Testis (tissue), 3 donors: ENCODE measurements around the gene PEPD. TPM values are rescaled to one million over a fixed set of nuclear protein-coding genes. Genes with fewer than 3 reads are reported as not detected.

Experiments used
- DNase-seq: peaks from one replicate; pipeline ENCODE4 v3.0.0-alpha.2; 2019
- H3K27ac ChIP-seq, 2 donors: fragments of 200-600 bp; sonication (generic); one replicate each; pipeline ENCODE4 v1.5.1; 2019
- H3K27me3 ChIP-seq: fragments of 200-600 bp; sonication (generic); one replicate; pipeline ENCODE4 v1.5.1; 2019
- H3K36me3 ChIP-seq: fragments of 200-600 bp; sonication (generic); one replicate; pipeline ENCODE4 v1.5.1; 2017; ENCODE audit warnings: low read depth; ENCODE audit errors: missing control alignments
- H3K4me1 ChIP-seq: fragments of 200-600 bp; sonication (generic); one replicate; pipeline ENCODE4 v1.5.1; 2019
- H3K4me3 ChIP-seq, 2 donors: fragments of 200-600 bp; sonication (generic); one replicate each; pipeline ENCODE4 v1.5.1; 2017 to 2019
- H3K9me3 ChIP-seq: fragments of 200-600 bp; sonication (generic); one replicate; pipeline ENCODE4 v1.5.1; 2017
- POLR2A ChIP-seq: fragments of 450-650 bp; IDR thresholded peaks from one replicate; pipeline ENCODE4 v1.6.1; 2017; ENCODE audit warnings: antibody characterized with exemption, mild to moderate bottlenecking, moderate library complexity
- WGBS, 2 donors: methylation state at CpG; one replicate each; pipeline ENCODE4 v1.1.5; 2018; 5-methylcytosine and 5-hydroxymethylcytosine counted together
- intact Hi-C: fragments of 100-400 bp; cut with DNase I; formaldehyde crosslinking; loops from one replicate; pipeline ENCODE4 v1.15.1; 2023; ENCODE audit warnings: low total_unique reads
- polyA plus RNA-seq: library from polyadenylated mRNA; stranded (reverse); fragments of 350-450 nt; fragmentation: Illumina TruSeq; extraction: RNeasy Lipid Tissue Mini Kit (QIAGEN cat#74804); gene quantifications from one replicate; pipeline ENCODE4 v1.2.3, GENCODE V29; 2014; ENCODE audit warnings: low read depth, low replicate concordance; ENCODE audit not compliant: insufficient read depth
- total RNA-seq, 2 donors: library from RNA; depleted of rRNA; stranded (reverse); fragments of >200 nt; gene quantifications; one replicate each; pipeline ENCODE4 v1.2.3, GENCODE V29; 2016
- TF ChIP-seq, protein P1 (sequence below), 3 experiments: fragments of 450-650 bp in 2 of 3; fragments of 200-600 bp in 1 of 3; sonication (generic) in 1 of 3; IDR thresholded peaks; one replicate each; pipeline ENCODE4 v1.5.1; 2016 to 2019; ENCODE audit warnings: antibody characterized with exemption in 3 of 3, mild to moderate bottlenecking in 2 of 3, moderate library complexity in 1 of 3

Gene PEPD
- total and polyA plus RNA-seq, 3 donors from 2014 or later, result 51.1 to 87.9 (median 58.0) TPM

DNA sequence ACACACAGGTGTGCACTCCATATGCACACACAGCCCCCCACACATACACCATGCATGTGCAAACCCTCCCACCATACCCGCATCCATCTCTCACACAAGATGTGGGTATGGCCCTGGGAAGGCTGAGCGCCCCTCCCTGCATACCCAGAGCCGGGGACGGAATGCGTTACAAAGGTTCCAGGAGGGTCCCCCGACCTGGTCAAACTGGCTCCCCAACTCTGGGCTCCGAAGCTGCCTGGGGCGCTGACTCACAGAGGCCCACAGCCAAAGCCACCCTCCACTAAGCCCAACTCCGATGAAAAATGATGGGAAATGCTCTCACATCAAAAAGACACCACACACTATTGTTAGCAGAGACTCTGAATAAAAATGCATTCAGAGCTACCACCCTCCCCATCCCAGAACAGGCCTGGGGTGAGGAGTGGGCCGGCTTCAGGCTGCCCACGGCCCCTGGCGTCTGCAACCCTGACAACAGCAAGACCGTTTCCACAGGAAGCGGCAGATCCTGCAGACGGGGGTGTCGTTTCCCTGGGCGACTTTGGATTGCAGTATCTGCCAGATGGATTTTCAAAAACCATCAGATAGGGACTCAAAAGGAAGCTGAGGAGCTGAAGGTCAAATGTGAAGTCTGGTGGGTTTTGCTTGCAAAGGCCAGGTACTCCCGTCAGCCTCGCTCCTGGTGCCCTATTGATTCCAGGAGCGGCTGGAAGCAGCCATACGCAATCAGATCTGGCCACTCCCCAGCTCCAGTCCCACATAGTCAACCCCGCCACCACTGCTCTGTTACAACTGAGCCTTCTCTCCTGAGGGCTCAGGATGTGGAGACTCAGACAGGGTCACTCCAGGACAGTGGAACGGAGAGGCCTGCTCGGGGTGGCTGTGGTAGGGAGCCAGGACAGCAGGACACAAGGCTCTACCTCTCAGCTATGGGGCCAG is 14.3 kb downstream of the PEPD start:
- 70 to 72% methylated on average over 15 to 24 of the region's 24 CpGs for WGBS, 2 donors
- Histone ChIP-seq H3K4me3 (no peak overlapping the region), H3K27me3 (no peaks in the 10 kb centered on the region), H3K27ac (no peak overlapping the region), H3K9me3 (no peaks in the 10 kb centered on the region), H3K36me3 (no peaks in the 10 kb centered on the region), H3K4me1 (peaks cover 20% of the 10 kb centered on the region)
- intact Hi-C loops, result no loop called here
- DNase-seq, result peak; percentile 75
- no peak for TF ChIP-seq POLR2A
- TF ChIP-seq, protein P1, sequence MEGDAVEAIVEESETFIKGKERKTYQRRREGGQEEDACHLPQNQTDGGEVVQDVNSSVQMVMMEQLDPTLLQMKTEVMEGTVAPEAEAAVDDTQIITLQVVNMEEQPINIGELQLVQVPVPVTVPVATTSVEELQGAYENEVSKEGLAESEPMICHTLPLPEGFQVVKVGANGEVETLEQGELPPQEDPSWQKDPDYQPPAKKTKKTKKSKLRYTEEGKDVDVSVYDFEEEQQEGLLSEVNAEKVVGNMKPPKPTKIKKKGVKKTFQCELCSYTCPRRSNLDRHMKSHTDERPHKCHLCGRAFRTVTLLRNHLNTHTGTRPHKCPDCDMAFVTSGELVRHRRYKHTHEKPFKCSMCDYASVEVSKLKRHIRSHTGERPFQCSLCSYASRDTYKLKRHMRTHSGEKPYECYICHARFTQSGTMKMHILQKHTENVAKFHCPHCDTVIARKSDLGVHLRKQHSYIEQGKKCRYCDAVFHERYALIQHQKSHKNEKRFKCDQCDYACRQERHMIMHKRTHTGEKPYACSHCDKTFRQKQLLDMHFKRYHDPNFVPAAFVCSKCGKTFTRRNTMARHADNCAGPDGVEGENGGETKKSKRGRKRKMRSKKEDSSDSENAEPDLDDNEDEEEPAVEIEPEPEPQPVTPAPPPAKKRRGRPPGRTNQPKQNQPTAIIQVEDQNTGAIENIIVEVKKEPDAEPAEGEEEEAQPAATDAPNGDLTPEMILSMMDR (IDR thresholded peaks at IDR 0.05), result no peak

DNA sequence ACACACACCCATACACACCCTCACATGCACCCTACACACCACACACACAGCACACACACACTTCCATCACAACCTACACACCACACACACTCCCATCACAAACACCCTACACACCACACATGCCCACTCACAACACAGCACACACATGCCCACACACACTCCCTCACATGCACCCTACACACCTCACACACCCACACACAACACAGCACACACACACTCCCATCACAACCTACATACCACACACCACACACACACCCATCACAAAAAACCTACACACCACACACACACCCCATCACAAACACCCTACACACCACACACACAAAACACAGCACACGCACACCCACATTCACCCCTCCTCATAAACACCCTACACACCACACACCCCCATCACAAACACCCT is 15.1 kb downstream of the PEPD start:
- DNase-seq, result no peak
- WGBS, 2 donors, result 73 to 100% methylated on average over 1 of the region's 1 CpG
- Histone ChIP-seq H3K27ac (no peak overlapping the region), H3K4me3 (no peak overlapping the region), H3K36me3 (no peaks in the 10 kb centered on the region), H3K4me1 (peaks cover 20% of the 10 kb centered on the region), H3K27me3 (no peaks in the 10 kb centered on the region), H3K9me3 (no peaks in the 10 kb centered on the region)
- intact Hi-C loops, result no loop called here
- TF ChIP-seq, protein P1 (IDR thresholded peaks at IDR 0.05), result no peak
- no peak for TF ChIP-seq POLR2A

DNA sequence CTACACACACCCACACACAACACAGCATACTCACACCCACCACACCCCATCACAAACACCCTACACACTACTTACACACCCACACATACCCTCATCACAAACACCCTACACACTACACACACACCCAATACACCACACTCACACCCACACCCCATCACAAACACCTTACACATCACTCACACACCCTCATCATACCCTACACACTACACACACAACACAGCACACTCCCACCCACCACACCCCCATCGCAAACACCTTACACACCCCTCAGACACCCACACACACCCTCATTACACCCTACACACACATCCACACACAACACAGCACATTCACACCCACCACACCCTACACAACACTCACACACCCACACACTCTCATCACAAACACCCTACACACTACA is 15.8 kb downstream of the PEPD start:
- Histone ChIP-seq H3K4me1 (peaks cover 20% of the 10 kb centered on the region), H3K9me3 (no peaks in the 10 kb centered on the region), H3K36me3 (no peaks in the 10 kb centered on the region), H3K27ac (no peak overlapping the region), H3K4me3 (no peak overlapping the region), H3K27me3 (no peaks in the 10 kb centered on the region)
- TF ChIP-seq, protein P1 (IDR thresholded peaks at IDR 0.05), result no peak
- no peak for TF ChIP-seq POLR2A
- intact Hi-C loops, result no loop called here
- 87 to 94% methylated on average over 1 of the region's 1 CpG for WGBS, 2 donors
- no peak for DNase-seq

DNA sequence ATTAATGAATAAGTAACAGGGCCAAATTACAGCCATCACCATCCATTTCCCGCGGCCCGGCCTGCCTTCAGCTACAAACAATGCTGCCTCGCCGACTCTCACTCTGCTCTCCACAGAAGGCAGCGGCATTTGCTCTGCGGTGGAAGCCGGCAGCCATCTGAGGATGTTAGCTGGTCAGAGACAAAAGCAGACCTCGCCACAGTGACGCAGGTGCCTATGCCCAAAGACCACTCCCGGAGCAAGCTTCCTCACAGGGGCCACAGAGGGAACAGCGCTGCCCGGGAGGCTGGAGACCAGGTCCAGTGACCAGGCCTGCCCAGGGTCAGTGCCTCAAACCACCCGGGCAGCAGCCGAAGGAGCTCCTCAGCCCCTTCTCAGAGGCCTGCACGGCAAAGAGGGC is 16.4 kb downstream of the PEPD start:
- DNase-seq, result no peak
- intact Hi-C loops, result no loop called here
- Histone ChIP-seq H3K27me3 (no peaks in the 10 kb centered on the region), H3K4me1 (peaks cover 20% of the 10 kb centered on the region), H3K9me3 (no peaks in the 10 kb centered on the region), H3K27ac (peak overlapping the region in 1 of 2 donors; percentile 18), H3K36me3 (no peaks in the 10 kb centered on the region), H3K4me3 (no peak overlapping the region)
- 83 to 93% methylated on average over 13 to 16 of the region's 16 CpGs for WGBS, 2 donors
- TF ChIP-seq, protein P1 (IDR thresholded peaks at IDR 0.05), result no peak
- TF ChIP-seq POLR2A, result no peak
